ENCODE data around the gene HPSE2. TPM values are rescaled to one million over a fixed set of nuclear protein-coding genes. Genes with fewer than 3 reads are reported as not detected.

HPSE2 gene
- total and polyA plus RNA-seq, 2 of the 13 experiments (the other 11 are each of a cell fraction or from before 2014, with no cell fraction given): 0.01 TPM; not detected in 1

DNA sequence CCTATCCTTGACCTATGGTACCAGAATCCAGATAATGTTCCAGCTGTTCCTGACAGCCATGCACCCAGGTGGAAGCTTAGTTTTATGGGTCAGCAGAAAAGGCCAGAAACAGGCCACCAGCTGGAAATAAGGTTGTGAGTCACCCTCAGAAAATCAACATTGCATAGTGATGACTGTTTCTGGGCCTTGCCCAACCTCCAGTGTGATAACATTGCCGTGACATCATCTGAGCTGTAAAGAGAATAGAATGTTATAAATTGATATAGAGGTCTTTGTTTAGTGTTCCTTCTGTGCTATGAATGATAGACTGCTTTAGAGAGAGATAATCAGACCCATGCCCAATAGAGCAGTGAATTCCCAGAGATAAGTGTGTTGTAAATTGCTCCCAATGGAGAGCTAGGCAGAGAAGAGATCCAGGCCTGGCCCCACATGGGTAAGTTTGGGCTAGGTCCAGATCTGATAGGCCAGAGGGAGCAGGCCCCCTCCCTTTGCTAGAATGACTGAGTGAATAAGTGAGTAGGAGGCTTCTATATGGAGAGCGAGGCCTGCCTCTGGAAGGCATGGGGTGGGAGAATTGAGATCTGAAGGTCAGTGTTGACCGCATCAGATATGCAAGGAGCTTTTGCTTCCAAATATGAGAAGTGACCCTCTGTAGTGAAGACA is 774.7 kb downstream of the HPSE2 start (continued):
- TF ChIP-seq, protein P1, sequence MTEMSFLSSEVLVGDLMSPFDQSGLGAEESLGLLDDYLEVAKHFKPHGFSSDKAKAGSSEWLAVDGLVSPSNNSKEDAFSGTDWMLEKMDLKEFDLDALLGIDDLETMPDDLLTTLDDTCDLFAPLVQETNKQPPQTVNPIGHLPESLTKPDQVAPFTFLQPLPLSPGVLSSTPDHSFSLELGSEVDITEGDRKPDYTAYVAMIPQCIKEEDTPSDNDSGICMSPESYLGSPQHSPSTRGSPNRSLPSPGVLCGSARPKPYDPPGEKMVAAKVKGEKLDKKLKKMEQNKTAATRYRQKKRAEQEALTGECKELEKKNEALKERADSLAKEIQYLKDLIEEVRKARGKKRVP (CRISPR knock-in tag; IDR thresholded peaks at IDR 0.05): peak in 1 of 2 experiments; percentile 85; a peak in 2 of 4 replicates
- TF ChIP-seq SNAPC2 (CRISPR knock-in tag; IDR thresholded peaks at IDR 0.05) (no peak), ZKSCAN5 (CRISPR knock-in tag; IDR thresholded peaks at IDR 0.05) (no peak), SUZ12 (IDR thresholded peaks at IDR 0.05; ENCODE audit: low read depth, low read length) (no peak), RFX3 (CRISPR knock-in tag; IDR thresholded peaks at IDR 0.05) (no peak), ATM (IDR thresholded peaks at IDR 0.05; ENCODE audit: borderline replicate concordance) (no peak), MBD4 (IDR thresholded peaks at IDR 0.05; ENCODE audit: borderline replicate concordance, low read length) (no peak), TBL1XR1 (IDR thresholded peaks at IDR 0.05; ENCODE audit: borderline replicate concordance, low read length, partially characterized antibody) (peak; percentile 44), HMG20A (CRISPR knock-in tag; IDR thresholded peaks at IDR 0.05; ENCODE audit: borderline replicate concordance) (peak; percentile 86; the same call in 1 of the 2 replicates), MAFK (conservative IDR thresholded peaks at IDR 0.05 in 1 of 2, IDR thresholded peaks at IDR 0.05 in 1 of 2; ENCODE audit: low read length in 2 of 2) (peak; percentile 77 to 86), ZFY (CRISPR knock-in tag; IDR thresholded peaks at IDR 0.05) (no peak), ZNF598 (CRISPR knock-in tag; IDR thresholded peaks at IDR 0.05; ENCODE audit: borderline replicate concordance) (no peak), ZNF230 (CRISPR knock-in tag; IDR thresholded peaks at IDR 0.05) (no peak), SMARCE1 (IDR thresholded peaks at IDR 0.05; ENCODE audit: borderline replicate concordance) (no peak), ZNF652 (CRISPR knock-in tag; IDR thresholded peaks at IDR 0.05; ENCODE audit: borderline replicate concordance, low read depth) (no peak), MED1 (CRISPR knock-in tag; IDR thresholded peaks at IDR 0.05) (peak; percentile 42; the same call in 1 of the 2 replicates)
- TF ChIP-seq, protein P2, sequence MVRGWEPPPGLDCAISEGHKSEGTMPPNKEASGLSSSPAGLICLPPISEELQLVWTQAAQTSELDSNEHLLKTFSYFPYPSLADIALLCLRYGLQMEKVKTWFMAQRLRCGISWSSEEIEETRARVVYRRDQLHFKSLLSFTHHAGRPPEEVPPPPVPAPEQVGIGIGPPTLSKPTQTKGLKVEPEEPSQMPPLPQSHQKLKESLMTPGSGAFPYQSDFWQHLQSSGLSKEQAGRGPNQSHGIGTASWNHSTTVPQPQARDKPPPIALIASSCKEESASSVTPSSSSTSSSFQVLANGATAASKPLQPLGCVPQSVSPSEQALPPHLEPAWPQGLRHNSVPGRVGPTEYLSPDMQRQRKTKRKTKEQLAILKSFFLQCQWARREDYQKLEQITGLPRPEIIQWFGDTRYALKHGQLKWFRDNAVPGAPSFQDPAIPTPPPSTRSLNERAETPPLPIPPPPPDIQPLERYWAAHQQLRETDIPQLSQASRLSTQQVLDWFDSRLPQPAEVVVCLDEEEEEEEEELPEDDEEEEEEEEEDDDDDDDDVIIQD (CRISPR knock-in tag; IDR thresholded peaks at IDR 0.05; ENCODE audit: low read depth): peak; percentile 66; the same call in 1 of the 2 replicates
- TF ChIP-seq, protein P3, sequence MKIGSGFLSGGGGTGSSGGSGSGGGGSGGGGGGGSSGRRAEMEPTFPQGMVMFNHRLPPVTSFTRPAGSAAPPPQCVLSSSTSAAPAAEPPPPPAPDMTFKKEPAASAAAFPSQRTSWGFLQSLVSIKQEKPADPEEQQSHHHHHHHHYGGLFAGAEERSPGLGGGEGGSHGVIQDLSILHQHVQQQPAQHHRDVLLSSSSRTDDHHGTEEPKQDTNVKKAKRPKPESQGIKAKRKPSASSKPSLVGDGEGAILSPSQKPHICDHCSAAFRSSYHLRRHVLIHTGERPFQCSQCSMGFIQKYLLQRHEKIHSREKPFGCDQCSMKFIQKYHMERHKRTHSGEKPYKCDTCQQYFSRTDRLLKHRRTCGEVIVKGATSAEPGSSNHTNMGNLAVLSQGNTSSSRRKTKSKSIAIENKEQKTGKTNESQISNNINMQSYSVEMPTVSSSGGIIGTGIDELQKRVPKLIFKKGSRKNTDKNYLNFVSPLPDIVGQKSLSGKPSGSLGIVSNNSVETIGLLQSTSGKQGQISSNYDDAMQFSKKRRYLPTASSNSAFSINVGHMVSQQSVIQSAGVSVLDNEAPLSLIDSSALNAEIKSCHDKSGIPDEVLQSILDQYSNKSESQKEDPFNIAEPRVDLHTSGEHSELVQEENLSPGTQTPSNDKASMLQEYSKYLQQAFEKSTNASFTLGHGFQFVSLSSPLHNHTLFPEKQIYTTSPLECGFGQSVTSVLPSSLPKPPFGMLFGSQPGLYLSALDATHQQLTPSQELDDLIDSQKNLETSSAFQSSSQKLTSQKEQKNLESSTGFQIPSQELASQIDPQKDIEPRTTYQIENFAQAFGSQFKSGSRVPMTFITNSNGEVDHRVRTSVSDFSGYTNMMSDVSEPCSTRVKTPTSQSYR (CRISPR knock-in tag; IDR thresholded peaks at IDR 0.05; ENCODE audit: borderline replicate concordance): no peak
- TF ChIP-seq, protein P4, sequence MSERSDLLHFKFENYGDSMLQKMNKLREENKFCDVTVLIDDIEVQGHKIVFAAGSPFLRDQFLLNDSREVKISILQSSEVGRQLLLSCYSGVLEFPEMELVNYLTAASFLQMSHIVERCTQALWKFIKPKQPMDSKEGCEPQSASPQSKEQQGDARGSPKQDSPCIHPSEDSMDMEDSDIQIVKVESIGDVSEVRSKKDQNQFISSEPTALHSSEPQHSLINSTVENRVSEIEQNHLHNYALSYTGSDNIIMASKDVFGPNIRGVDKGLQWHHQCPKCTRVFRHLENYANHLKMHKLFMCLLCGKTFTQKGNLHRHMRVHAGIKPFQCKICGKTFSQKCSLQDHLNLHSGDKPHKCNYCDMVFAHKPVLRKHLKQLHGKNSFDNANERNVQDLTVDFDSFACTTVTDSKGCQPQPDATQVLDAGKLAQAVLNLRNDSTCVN (CRISPR knock-in tag; IDR thresholded peaks at IDR 0.05; ENCODE audit: borderline replicate concordance): peak; percentile 83; the same call in 1 of the 2 replicates
- TF ChIP-seq, protein P5, sequence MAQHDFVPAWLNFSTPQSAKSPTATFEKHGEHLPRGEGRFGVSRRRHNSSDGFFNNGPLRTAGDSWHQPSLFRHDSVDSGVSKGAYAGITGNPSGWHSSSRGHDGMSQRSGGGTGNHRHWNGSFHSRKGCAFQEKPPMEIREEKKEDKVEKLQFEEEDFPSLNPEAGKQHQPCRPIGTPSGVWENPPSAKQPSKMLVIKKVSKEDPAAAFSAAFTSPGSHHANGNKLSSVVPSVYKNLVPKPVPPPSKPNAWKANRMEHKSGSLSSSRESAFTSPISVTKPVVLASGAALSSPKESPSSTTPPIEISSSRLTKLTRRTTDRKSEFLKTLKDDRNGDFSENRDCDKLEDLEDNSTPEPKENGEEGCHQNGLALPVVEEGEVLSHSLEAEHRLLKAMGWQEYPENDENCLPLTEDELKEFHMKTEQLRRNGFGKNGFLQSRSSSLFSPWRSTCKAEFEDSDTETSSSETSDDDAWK (CRISPR knock-in tag; IDR thresholded peaks at IDR 0.05): no peak
